ENCODE results near the gene LRRC1.
A peak's percentile ranks its signal among the peaks of the same experiment; 100 is the strongest.

The LRRC1 gene

DNA sequence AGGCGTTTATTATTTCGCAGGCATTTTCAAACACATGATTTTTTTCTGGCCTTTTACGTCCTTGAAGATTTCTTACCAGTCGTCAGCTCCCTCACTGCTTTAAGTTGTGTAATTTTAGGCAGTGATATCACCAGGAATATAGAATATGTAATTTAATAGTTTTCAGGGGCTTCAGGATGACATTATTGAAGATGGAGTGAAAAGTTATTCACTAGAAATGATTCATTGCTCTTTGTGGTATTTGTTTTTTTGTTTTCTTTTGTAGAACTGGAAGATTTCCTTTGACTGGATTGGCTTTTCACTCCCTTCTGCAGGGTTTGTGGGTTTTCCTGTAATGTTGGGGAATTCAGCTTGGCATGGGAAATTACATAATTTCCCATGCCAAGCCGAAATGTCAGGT lies 2.0 kb downstream of the LRRC1 start:
- no peaks in the 10 kb centered on the region for H3K36me3 Mint-ChIP-seq (ENCODE audit: low read depth)
- H3K4me3 Mint-ChIP-seq: peak overlapping the region; percentile 95 to 96 (median 95)
- TF ChIP-seq, protein P1, sequence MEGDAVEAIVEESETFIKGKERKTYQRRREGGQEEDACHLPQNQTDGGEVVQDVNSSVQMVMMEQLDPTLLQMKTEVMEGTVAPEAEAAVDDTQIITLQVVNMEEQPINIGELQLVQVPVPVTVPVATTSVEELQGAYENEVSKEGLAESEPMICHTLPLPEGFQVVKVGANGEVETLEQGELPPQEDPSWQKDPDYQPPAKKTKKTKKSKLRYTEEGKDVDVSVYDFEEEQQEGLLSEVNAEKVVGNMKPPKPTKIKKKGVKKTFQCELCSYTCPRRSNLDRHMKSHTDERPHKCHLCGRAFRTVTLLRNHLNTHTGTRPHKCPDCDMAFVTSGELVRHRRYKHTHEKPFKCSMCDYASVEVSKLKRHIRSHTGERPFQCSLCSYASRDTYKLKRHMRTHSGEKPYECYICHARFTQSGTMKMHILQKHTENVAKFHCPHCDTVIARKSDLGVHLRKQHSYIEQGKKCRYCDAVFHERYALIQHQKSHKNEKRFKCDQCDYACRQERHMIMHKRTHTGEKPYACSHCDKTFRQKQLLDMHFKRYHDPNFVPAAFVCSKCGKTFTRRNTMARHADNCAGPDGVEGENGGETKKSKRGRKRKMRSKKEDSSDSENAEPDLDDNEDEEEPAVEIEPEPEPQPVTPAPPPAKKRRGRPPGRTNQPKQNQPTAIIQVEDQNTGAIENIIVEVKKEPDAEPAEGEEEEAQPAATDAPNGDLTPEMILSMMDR (IDR thresholded peaks at IDR 0.05; ENCODE audit: unreplicated experiment in 3 of 3): no peak
- H3K27ac Mint-ChIP-seq: peak overlapping the region in 2 of 3 experiments; percentile 43 to 54
- no peaks in the 10 kb centered on the region for H3K9me3 Mint-ChIP-seq
- peaks cover 7% of the 10 kb centered on the region for H3K27me3 Mint-ChIP-seq (ENCODE audit: low read depth)
- H3K4me1 Mint-ChIP-seq: peaks cover 52% of the 10 kb centered on the region

- Mint-ChIP-seq H3K9me3 (no peaks in the 10 kb centered on the region), H3K4me1 (peaks cover 52% of the 10 kb centered on the region), H3K4me3 (peak overlapping the region; percentile 60 to 95 (median 95)), H3K36me3 (ENCODE audit: low read depth) (no peaks in the 10 kb centered on the region), H3K27me3 (ENCODE audit: low read depth) (peaks cover 7% of the 10 kb centered on the region), H3K27ac (peak overlapping the region; percentile 1 to 34 (median 12))
- TF ChIP-seq, protein P1 (IDR thresholded peaks at IDR 0.05; ENCODE audit: unreplicated experiment in 3 of 3): no peak
Measured at GRCh38 chr6:53797304-53797703, 2.5 kb downstream of the LRRC1 start.

GRCh38 chr6:53799340-53799739 lies 4.5 kb downstream of the LRRC1 start:
- peak overlapping the region in 1 of 3 experiments; percentile 66 for H3K4me3 Mint-ChIP-seq
- H3K27ac Mint-ChIP-seq: no peak overlapping the region
- H3K27me3 Mint-ChIP-seq (ENCODE audit: low read depth): peaks cover 7% of the 10 kb centered on the region
- TF ChIP-seq, protein P1 (IDR thresholded peaks at IDR 0.05; ENCODE audit: unreplicated experiment in 3 of 3): no peak
- H3K36me3 Mint-ChIP-seq (ENCODE audit: low read depth): no peaks in the 10 kb centered on the region
- no peaks in the 10 kb centered on the region for H3K9me3 Mint-ChIP-seq
- H3K4me1 Mint-ChIP-seq: peaks cover 39% of the 10 kb centered on the region

DNA sequence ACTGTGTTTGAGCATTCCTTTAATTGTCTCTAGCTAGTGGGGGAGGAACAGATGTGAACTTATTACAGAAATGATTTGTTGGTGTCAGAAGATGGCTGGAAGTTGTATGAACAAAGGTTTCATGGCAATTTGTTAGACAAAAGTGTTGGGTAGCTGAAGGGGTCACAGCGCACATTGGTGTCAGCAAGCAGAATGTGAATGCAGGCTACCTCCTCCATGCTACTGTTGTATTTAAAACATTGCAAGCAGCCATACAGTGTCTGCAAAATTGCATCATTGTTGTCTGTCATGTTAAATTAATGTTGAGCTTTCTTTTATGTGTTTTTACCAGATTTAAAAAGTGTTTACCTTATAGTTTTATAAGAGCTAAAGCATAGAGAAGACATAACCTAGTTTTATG lies 6.2 kb downstream of the LRRC1 start:
- Mint-ChIP-seq H3K27me3 (ENCODE audit: low read depth) (peaks cover 3% of the 10 kb centered on the region), H3K9me3 (no peaks in the 10 kb centered on the region), H3K4me1 (peaks cover 38% of the 10 kb centered on the region), H3K4me3 (no peak overlapping the region), H3K27ac (peak overlapping the region in 1 of 3 experiments; percentile 5), H3K36me3 (ENCODE audit: low read depth) (no peaks in the 10 kb centered on the region)
- TF ChIP-seq, protein P1 (IDR thresholded peaks at IDR 0.05; ENCODE audit: unreplicated experiment in 3 of 3): no peak

- Mint-ChIP-seq H3K36me3 (ENCODE audit: low read depth) (no peaks in the 10 kb centered on the region), H3K4me1 (peaks cover 24% of the 10 kb centered on the region), H3K4me3 (no peak overlapping the region), H3K27ac (no peak overlapping the region), H3K9me3 (no peaks in the 10 kb centered on the region), H3K27me3 (ENCODE audit: low read depth) (peaks cover 1% of the 10 kb centered on the region)
- TF ChIP-seq, protein P1 (IDR thresholded peaks at IDR 0.05; ENCODE audit: unreplicated experiment in 3 of 3): no peak
Measured at GRCh38 chr6:53802582-53802981, 7.8 kb downstream of the LRRC1 start.

DNA sequence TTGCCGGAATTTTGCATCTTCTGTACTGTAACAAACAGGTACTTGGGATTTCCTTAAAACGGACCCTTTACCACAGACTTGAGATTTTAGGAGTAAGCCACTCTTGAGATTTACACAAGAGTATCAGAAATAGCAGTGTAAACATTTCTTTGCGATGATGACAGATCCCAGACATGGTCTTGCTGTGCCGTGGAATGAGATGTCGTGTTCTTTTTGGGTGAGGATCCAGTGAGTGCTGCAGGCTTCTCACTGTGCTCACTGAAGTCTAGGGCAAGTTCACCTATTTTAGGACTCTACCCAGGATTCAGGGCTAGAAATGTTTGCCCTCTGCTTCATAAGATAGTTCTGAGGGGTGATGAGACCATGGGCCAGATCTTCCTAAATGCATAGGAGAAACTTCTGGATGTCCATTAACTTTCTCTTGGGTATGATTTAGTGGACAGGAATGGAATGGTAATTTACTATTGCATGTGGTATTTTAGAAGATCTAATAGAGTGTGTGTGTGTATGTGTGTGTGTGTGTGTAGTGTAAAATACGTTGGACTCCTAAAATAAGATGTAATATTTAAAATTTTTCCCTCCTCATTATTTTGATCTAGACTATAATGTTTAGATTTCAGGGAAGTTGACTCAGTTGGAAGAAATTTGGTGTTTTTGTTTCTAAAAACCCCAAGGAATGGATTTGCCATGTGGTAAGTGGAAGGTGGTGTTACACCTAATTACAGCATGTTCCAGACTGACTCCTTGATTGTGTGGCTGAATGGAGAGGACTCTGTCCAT lies 8.5 kb downstream of the LRRC1 start:
- TF ChIP-seq, protein P1 (IDR thresholded peaks at IDR 0.05; ENCODE audit: unreplicated experiment in 3 of 3): no peak
- H3K36me3 Mint-ChIP-seq (ENCODE audit: low read depth): no peaks in the 10 kb centered on the region
- peaks cover 20% of the 10 kb centered on the region for H3K4me1 Mint-ChIP-seq

More for the DNA sequence above, 8.5 kb downstream of the LRRC1 start:
- H3K9me3 Mint-ChIP-seq: no peaks in the 10 kb centered on the region
- no peaks in the 10 kb centered on the region for H3K27me3 Mint-ChIP-seq (ENCODE audit: low read depth)
- H3K27ac Mint-ChIP-seq: no peak overlapping the region
- no peak overlapping the region for H3K4me3 Mint-ChIP-seq
